AG04449 (cell line): ENCODE results near the gene STH.

Source experiments
- CTCF ChIA-PET: fragments of 350-600 bp; formaldehyde crosslinking; extraction: SDS; loops from one replicate; lab custom pipeline; 2021; ENCODE audit warnings: antibody characterized with exemption; lab: Yijun Ruan, JAX
- POLR2A ChIA-PET: fragments of 400-600, 350-600 bp; formaldehyde crosslinking; extraction: SDS; loops from one replicate; lab custom pipeline; 2020; ENCODE audit warnings: antibody characterized with exemption, inconsistent platforms; lab: Yijun Ruan, JAX
- DNase-seq: peaks from one replicate; pipeline ENCODE4 v3.0.0-alpha.2; 2010; ENCODE audit warnings: low read depth, low spot score
- H3K4me3 ChIP-seq: 2 replicates; pipeline ENCODE4 v1.5.1; 2011; ENCODE audit warnings: low read depth, mild to moderate bottlenecking, control low read depth, low read length
- TF ChIP-seq, protein P1 (sequence below): IDR thresholded peaks from one replicate; pipeline ENCODE4 v1.5.1; 2011; ENCODE audit warnings: mild to moderate bottlenecking, moderate library complexity, low read length, control low read depth, inconsistent platforms; ENCODE audit not compliant: insufficient read depth; ENCODE audit errors: missing control alignments

Gene STH

DNA sequence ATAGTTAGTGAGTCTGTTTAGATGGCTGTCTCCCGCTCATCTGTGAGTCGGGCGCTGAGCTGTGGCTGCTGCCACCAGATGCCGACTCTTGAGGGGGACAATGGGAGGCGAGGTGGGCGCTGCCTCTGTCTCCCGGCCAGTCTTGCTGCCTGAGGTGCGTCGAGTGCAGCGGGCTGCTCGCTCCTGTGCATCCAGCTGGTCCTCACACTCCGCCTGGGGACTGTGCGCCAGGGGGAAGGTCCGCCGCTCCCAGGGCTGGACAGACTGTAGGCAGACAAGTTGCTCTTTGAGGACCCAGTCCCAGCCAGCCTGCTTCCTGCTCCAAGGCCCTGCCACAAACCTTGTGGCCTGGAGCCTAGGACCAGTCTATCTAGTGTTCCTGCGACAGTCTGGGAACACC, 32.4 kb downstream of the STH start:
- H3K4me3 ChIP-seq, result no peak overlapping the region
- TF ChIP-seq, protein P1, sequence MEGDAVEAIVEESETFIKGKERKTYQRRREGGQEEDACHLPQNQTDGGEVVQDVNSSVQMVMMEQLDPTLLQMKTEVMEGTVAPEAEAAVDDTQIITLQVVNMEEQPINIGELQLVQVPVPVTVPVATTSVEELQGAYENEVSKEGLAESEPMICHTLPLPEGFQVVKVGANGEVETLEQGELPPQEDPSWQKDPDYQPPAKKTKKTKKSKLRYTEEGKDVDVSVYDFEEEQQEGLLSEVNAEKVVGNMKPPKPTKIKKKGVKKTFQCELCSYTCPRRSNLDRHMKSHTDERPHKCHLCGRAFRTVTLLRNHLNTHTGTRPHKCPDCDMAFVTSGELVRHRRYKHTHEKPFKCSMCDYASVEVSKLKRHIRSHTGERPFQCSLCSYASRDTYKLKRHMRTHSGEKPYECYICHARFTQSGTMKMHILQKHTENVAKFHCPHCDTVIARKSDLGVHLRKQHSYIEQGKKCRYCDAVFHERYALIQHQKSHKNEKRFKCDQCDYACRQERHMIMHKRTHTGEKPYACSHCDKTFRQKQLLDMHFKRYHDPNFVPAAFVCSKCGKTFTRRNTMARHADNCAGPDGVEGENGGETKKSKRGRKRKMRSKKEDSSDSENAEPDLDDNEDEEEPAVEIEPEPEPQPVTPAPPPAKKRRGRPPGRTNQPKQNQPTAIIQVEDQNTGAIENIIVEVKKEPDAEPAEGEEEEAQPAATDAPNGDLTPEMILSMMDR, result no peak
- POLR2A ChIA-PET, result no interaction called here
- DNase-seq, result no peak
- CTCF ChIA-PET, result interaction anchor here (1.1 to 7.1 kb wide), 2 partner anchors 14 to 182 kb away, joined by 3 to 62 read pairs; no protein-coding TSS in a partner anchor

DNA sequence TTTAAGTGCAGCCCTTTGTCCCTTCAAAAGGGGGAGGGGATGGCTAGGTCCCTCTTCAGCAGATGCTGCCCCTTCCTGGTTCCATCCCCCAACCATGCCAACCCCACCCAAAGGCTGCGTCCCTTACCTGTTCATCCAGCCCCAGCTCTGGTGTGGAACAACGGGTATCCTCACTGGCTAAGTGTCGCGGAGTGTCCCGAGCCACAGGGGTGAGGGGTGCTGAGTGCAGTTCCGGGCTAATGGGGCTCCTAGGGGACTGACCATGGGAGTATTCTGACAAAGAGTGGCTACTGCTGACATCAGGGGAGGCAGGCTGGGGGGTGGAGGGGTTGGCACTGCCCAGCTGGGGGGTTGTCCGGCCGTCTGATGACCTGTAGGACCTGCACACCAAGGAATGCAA, 32.9 kb downstream of the STH start:
- POLR2A ChIA-PET, result no interaction called here

DNA sequence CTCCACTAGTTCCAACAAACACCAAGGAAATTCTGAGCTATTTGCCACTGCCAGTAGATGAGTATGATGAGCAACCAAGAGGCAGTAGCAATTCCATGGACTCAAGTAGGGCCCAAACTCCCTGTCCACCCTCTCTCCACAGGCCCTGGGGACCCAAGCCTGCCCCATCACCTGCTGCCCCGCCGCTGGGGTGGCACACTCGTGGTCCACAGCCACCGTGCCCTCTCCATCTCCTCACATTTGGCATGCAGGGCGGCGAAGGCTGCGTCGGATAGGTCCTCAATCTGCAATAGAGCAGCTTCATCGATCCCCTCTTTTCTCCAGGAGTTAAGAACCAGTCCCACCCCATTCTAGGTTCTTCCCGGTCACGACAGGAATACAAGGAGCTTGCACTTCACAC, 33.9 kb downstream of the STH start:
- TF ChIP-seq, protein P1, result no peak

More for the DNA sequence above, 32.9 kb downstream of the STH start:
- CTCF ChIA-PET, result interaction anchor here (1.2 to 7.1 kb wide), 4 partner anchors 10 to 181 kb away, joined by 3 to 62 read pairs (median 14); partner anchors contain the start of gene KANSL1
- TF ChIP-seq, protein P1, result no peak
- no peak overlapping the region for H3K4me3 ChIP-seq
- DNase-seq, result no peak

DNA sequence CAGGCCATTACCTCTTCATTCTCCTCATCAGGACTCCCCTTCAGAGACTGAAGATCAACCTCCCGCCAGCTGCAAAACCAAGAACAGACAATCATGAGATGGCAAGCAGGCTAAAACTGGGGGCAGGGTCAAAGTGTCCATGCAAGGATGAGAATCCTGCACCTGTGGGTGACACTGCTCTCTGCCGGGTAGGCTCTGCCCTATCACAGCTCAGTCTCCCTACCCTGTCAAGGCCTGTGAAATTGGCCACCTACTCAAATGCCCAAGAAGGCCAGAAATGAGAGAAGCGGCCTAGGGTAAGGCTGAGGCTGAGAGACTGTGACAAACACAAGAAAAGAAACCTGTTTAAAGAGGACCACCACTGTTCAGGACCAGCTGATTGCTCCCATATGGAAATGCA, 34.3 kb downstream of the STH start:
- POLR2A ChIA-PET, result no interaction called here
- no peak overlapping the region for H3K4me3 ChIP-seq
- CTCF ChIA-PET, result interaction anchor here (0.8 to 7.1 kb wide), 7 partner anchors 12 to 180 kb away, joined by 3 to 62 read pairs (median 3); partner anchors contain the start of gene KANSL1
- no peak for DNase-seq
- TF ChIP-seq, protein P1, result no peak

More for the DNA sequence above, 33.9 kb downstream of the STH start:
- DNase-seq, result no peak
- ChIA-PET CTCF (interaction anchor here (0.8 to 7.1 kb wide), 6 partner anchors 11 to 180 kb away, joined by 3 to 62 read pairs (median 4); partner anchors contain the start of gene KANSL1), POLR2A (no interaction called here)
- H3K4me3 ChIP-seq, result no peak overlapping the region

DNA sequence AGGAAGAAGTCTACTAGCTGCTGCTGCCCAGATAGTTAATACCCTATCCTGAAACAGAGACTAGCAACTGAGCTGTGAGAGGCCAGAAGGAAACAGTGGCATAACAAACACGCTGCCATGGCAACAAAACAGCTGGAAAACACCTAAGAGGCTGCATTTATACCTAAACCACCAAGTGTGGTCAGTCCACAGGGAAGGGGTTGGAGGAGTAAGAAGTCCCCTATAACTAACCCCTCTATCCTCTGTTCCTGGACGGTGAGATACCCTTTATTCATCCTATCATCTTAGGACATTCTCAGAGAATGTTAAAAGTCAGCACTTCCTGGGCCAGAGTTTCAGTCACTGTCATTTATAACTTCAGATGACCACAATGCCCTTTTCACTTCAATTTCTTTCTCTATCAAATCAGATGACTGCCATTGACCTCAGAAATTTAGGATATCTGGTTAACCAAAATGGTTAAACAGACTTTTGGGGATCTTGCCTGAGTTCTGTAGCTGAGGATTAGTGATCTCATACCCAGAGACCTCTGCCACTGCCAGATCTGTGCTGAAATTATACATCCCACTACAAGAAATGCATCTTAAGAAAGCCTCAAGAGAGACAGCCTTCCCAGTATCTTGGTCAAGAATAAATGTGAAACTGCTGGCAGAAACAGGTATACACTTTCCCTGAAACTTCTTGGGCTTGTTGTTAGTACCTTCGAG, 36.2 kb downstream of the STH start:
- DNase-seq, result no peak
- H3K4me3 ChIP-seq, result no peak overlapping the region
- CTCF ChIA-PET, result interaction anchor here (3.6 to 7.1 kb wide), 2 partner anchors 10 to 158 kb away, joined by 24 to 62 read pairs; partner anchors contain the start of gene KANSL1
- POLR2A ChIA-PET, result no interaction called here
- TF ChIP-seq, protein P1, result no peak

DNA sequence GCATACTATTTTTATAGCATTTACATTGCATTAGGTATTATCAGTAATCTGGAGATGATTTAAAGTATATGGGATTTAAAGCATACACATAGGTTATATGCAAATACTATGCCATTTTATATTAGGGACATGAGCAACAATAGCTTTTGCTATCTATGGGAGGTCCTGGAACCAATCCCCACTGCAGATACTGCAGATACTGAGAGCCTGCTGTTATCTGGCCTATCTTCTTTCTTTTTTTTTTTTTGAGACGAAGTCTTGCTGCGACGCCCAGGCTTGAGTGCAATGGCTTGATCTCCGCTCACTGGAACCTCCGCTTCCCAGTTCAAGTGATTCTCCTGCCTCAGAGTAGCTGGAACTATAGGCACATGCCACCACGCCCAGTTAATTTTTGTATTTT, 37.4 kb downstream of the STH start:
- H3K4me3 ChIP-seq, result no peak overlapping the region
- TF ChIP-seq, protein P1, result no peak
- no peak for DNase-seq
- ChIA-PET CTCF (interaction anchor here (1.5 to 12.2 kb wide), 3 partner anchors 9 to 34 kb away, joined by 5 to 131 read pairs (median 62); no protein-coding TSS in a partner anchor), POLR2A (no interaction called here)
